Left renal cortex interstitium (tissue), 4 donors: Measurements from ENCODE around the gene COL28A1. TPM values are rescaled to one million over a fixed set of nuclear protein-coding genes. Genes with fewer than 3 reads are reported as not detected.

Source experiments
- DNase-seq, 4 donors: peaks; one replicate each; pipeline ENCODE4 v3.0.0-alpha.2; 2013; ENCODE audit warnings: low read depth in 4 of 4, low spot score in 2 of 4, missing footprints in 1 of 4
- polyA plus RNA-seq, 4 donors: library from polyadenylated mRNA; unstranded; fragments of 120-200 nt; gene quantifications; one replicate each; pipeline ENCODE4 v1.2.1, GENCODE V29; 2013; ENCODE audit not compliant: insufficient read length in 4 of 4

Gene COL28A1
- polyA plus RNA-seq, 4 donors: 10.5 to 14.8 (median 12.5) TPM

- DNase-seq: no peak
Observed at GRCh38 chr7:7351832-7352231, 183.8 kb downstream of the COL28A1 start.

GRCh38 chr7:7351156-7351555 is 184.5 kb downstream of the COL28A1 start:
- no peak for DNase-seq

GRCh38 chr7:7349156-7349555 is 186.5 kb downstream of the COL28A1 start:
- no peak for DNase-seq

- DNase-seq: no peak
Observed at GRCh38 chr7:7347045-7347444, 188.6 kb downstream of the COL28A1 start.

GRCh38 chr7:7344583-7344982 is 191.1 kb downstream of the COL28A1 start:
- DNase-seq: no peak

GRCh38 chr7:7335909-7336308 is 199.8 kb downstream of the COL28A1 start:
- no peak for DNase-seq

GRCh38 chr7:7335215-7335614 is 200.5 kb downstream of the COL28A1 start:
- DNase-seq: no peak

- no peak for DNase-seq
Observed at GRCh38 chr7:7333610-7334009, 202.1 kb downstream of the COL28A1 start.

- DNase-seq: no peak
Observed at GRCh38 chr7:7331523-7331922, 204.2 kb downstream of the COL28A1 start.

- no peak for DNase-seq
Observed at GRCh38 chr7:7330997-7331396, 204.7 kb downstream of the COL28A1 start.

- no peak for DNase-seq
Observed at GRCh38 chr7:7329326-7329725, 206.3 kb downstream of the COL28A1 start.

- no peak for DNase-seq
Observed at GRCh38 chr7:7327423-7327822, 208.2 kb downstream of the COL28A1 start.

GRCh38 chr7:7324698-7325097 is 211.0 kb downstream of the COL28A1 start:
- DNase-seq: no peak

- DNase-seq: no peak
Observed at GRCh38 chr7:7323921-7324320, 211.8 kb downstream of the COL28A1 start.

GRCh38 chr7:7323352-7323751 is 212.3 kb downstream of the COL28A1 start:
- DNase-seq: no peak

- DNase-seq: peak in 1 of 4 donors; percentile 49
Observed at GRCh38 chr7:7321681-7322080, 214.0 kb downstream of the COL28A1 start.

GRCh38 chr7:7318601-7319000 is 217.1 kb downstream of the COL28A1 start:
- DNase-seq: no peak

- no peak for DNase-seq
Observed at GRCh38 chr7:7317850-7318249, 217.8 kb downstream of the COL28A1 start.

- DNase-seq: no peak
Observed at GRCh38 chr7:7315851-7316250, 219.8 kb downstream of the COL28A1 start.

GRCh38 chr7:7312323-7312722 is 223.3 kb downstream of the COL28A1 start:
- no peak for DNase-seq

- DNase-seq: no peak
Observed at GRCh38 chr7:7311001-7311400, 224.7 kb downstream of the COL28A1 start.

- DNase-seq: no peak
Observed at GRCh38 chr7:7309203-7309602, 226.5 kb downstream of the COL28A1 start.
